SK-N-SH (cell line): ENCODE results near the gene PRUNE1. TPM values are rescaled to one million over a fixed set of nuclear protein-coding genes. Genes with fewer than 3 reads are reported as not detected.
A peak's percentile ranks its signal among the peaks of the same experiment; 100 is the strongest.

Experiments used
- CTCF ChIA-PET: fragments of 300-600, 350-600 bp; formaldehyde crosslinking; extraction: SDS; loops from one replicate; lab custom pipeline; 2021; lab: Yijun Ruan, JAX
- POLR2A ChIA-PET: fragments of 350-600 bp; sonication (Branson Sonifier 250); formaldehyde crosslinking; extraction: SDS; loops from one replicate; lab custom pipeline; 2020; ENCODE audit warnings: antibody characterized with exemption, inconsistent platforms; lab: Yijun Ruan, JAX
- DNase-seq: peaks from one replicate; pipeline ENCODE4 v3.0.0; 2012
- H2AFZ ChIP-seq: fragments of 200-600 bp; sonication (generic); 2 replicates; pipeline ENCODE4 v1.8.1; 2016; ENCODE audit warnings: antibody characterized with exemption, mild to moderate bottlenecking, low read depth
- H3F3A ChIP-seq: fragments of 200-600 bp; sonication (generic); replicated peaks from 2 replicates; pipeline ENCODE3; 2016; ENCODE audit warnings: antibody characterized with exemption, mild to moderate bottlenecking; ENCODE audit not compliant: insufficient read depth
- H3K27ac ChIP-seq, 2 experiments: fragments of 200-500 bp in 1 of 2; fragments of 200-600 bp in 1 of 2; sonication (Bioruptor generic) in 1 of 2; sonication (generic), shearing (Covaris generic) in 1 of 2; 2 replicates each; pipeline versions ENCODE4 v1.5.1 to v1.6.1; 2014 to 2016; ENCODE audit warnings: low read depth in 2 of 2, inconsistent platforms in 1 of 2, low read length in 1 of 2, mild to moderate bottlenecking in 1 of 2, mixed read lengths in 1 of 2
- H3K27me3 ChIP-seq: fragments of 200-600 bp; sonication (generic), shearing (Covaris generic); 2 replicates; pipeline ENCODE4 v1.6.1; 2016; ENCODE audit warnings: mixed run types; ENCODE audit not compliant: insufficient read depth
- H3K36me3 ChIP-seq, 2 experiments: fragments of 200-500 bp in 1 of 2; fragments of 200-600 bp in 1 of 2; sonication (Bioruptor generic) in 1 of 2; sonication (generic) in 1 of 2; replicated peaks in 1 of 2; 2 replicates each; pipeline versions ENCODE3 to v1.5.1; 2014 to 2016; ENCODE audit warnings: low read length in 1 of 2, mild to moderate bottlenecking in 1 of 2; ENCODE audit not compliant: insufficient read depth in 2 of 2, control insufficient read depth in 1 of 2
- H3K4me1 ChIP-seq, 2 experiments: fragments of 200-500 bp in 1 of 2; fragments of 200-600 bp in 1 of 2; sonication (Bioruptor generic) in 1 of 2; sonication (generic), shearing (Covaris generic) in 1 of 2; 2 replicates each; pipeline versions ENCODE4 v1.5.1 to v1.6.1; 2014 to 2016; ENCODE audit warnings: low read depth in 1 of 2, low read length in 1 of 2, mixed run types in 1 of 2; ENCODE audit not compliant: insufficient read depth in 2 of 2, control insufficient read depth in 1 of 2
- H3K4me2 ChIP-seq: fragments of 200-600 bp; sonication (generic), shearing (Covaris generic); 2 replicates; pipeline ENCODE4 v1.6.1; 2017; ENCODE audit warnings: mixed run types
- H3K4me3 ChIP-seq, 2 experiments: fragments of 200-500 bp in 1 of 2; fragments of 200-600 bp in 1 of 2; sonication (Bioruptor generic) in 1 of 2; sonication (generic), shearing (Covaris generic) in 1 of 2; 2 replicates each; pipeline versions ENCODE4 v1.5.1 to v1.8.1; 2014 to 2016; ENCODE audit warnings: low read depth in 2 of 2, inconsistent platforms in 1 of 2, low read length in 1 of 2, mild to moderate bottlenecking in 1 of 2, mixed read lengths in 1 of 2, moderate library complexity in 1 of 2
- H3K79me2 ChIP-seq: fragments of 200-600 bp; sonication (generic); 2 replicates; pipeline ENCODE4 v1.8.1; 2017; ENCODE audit warnings: mild to moderate bottlenecking; ENCODE audit not compliant: insufficient read depth
- H3K9ac ChIP-seq: fragments of 200-600 bp; sonication (generic); 2 replicates; pipeline ENCODE4 v1.6.1; 2017; ENCODE audit warnings: mixed run types
- H3K9me2 ChIP-seq: fragments of 200-600 bp; sonication (generic); 2 replicates; pipeline ENCODE4 v1.6.1; 2017; ENCODE audit warnings: mixed run types
- H3K9me3 ChIP-seq: fragments of 200-600 bp; sonication (generic); 2 replicates; pipeline ENCODE4 v1.6.1; 2017; ENCODE audit warnings: mixed run types, mild to moderate bottlenecking, moderate library complexity
- H4K20me1 ChIP-seq: fragments of 200-600 bp; sonication (generic); 2 replicates; pipeline ENCODE4 v1.6.1; 2017; ENCODE audit warnings: mild to moderate bottlenecking, mixed run types; ENCODE audit not compliant: insufficient read depth
- EP300 ChIP-seq, 2 experiments: IDR thresholded peaks; 2 replicates each; pipeline versions ENCODE4 v1.4.0 to v1.6.1; 2012; ENCODE audit warnings: borderline replicate concordance in 1 of 2, low read depth in 1 of 2, low read length in 1 of 2
- EZH2phosphoT487 ChIP-seq: fragments of 200-600 bp; sonication (generic); IDR thresholded peaks from 2 replicates; pipeline ENCODE4 v1.6.1; 2017; ENCODE audit warnings: low read depth, mixed run types, mild to moderate bottlenecking, antibody characterized with exemption, moderate library complexity, borderline replicate concordance
- FOXJ3 ChIP-seq: sonication (generic); formaldehyde crosslinking; IDR thresholded peaks from 2 replicates; pipeline ENCODE4 v1.5.1; 2020; ENCODE audit warnings: mild to moderate bottlenecking, missing genetic modification reagents
- FOXM1 ChIP-seq: IDR thresholded peaks from 2 replicates; pipeline ENCODE4 v1.4.0; 2012; ENCODE audit warnings: low read depth, mild to moderate bottlenecking
- NFIC ChIP-seq: IDR thresholded peaks from 2 replicates; pipeline ENCODE4 v1.4.0; 2012; ENCODE audit warnings: borderline replicate concordance
- PBX3 ChIP-seq: IDR thresholded peaks from 2 replicates; pipeline ENCODE4; 2012
- RAD21 ChIP-seq: IDR thresholded peaks from 2 replicates; pipeline ENCODE4 v1.6.1; 2012; ENCODE audit warnings: mild to moderate bottlenecking, low read length
- REST ChIP-seq: IDR thresholded peaks from 2 replicates; pipeline ENCODE4 v1.6.1; 2012; ENCODE audit warnings: mild to moderate bottlenecking, low read depth, low read length, moderate library complexity
- SIN3A ChIP-seq: IDR thresholded peaks from 2 replicates; pipeline ENCODE4 v1.6.1; 2012; ENCODE audit warnings: low read depth, mild to moderate bottlenecking, low read length, moderate library complexity, borderline replicate concordance
- TAF1 ChIP-seq: IDR thresholded peaks from 2 replicates; pipeline ENCODE4 v1.6.1; 2012; ENCODE audit warnings: low read depth, mild to moderate bottlenecking, low read length, moderate library complexity, borderline replicate concordance
- USF1 ChIP-seq: IDR thresholded peaks from 2 replicates; pipeline ENCODE4 v1.4.0; 2012; ENCODE audit warnings: low read depth, borderline replicate concordance
- ZBTB33 ChIP-seq: IDR thresholded peaks from 2 replicates; pipeline ENCODE4 v1.4.0; 2012; ENCODE audit warnings: low read depth, borderline replicate concordance
- WGBS: methylation state at CpG from one replicate; pipeline ENCODE4 v1.1.6; 2017; ENCODE audit warnings: low lambda C conversion rate; 5-methylcytosine and 5-hydroxymethylcytosine counted together
- polyA plus RNA-seq, 3 experiments: library from polyadenylated mRNA; depleted of rRNA; stranded (reverse); fragments of >200 nt; gene quantifications; 2 replicates each; pipeline ENCODE4 v1.2.3, GENCODE V29; 2012

PRUNE1 gene
- polyA plus RNA-seq, 1 of the 3 experiments (the other 2 are of a cell fraction): 7.3 TPM

GRCh38 chr1:151059109-151060006, 51.1 kb downstream of the PRUNE1 start, which contains the start of gene CDC42SE1 (continued):
- TF ChIP-seq REST: no peak
- no peak; the same call in 1 of the 2 replicates for TF ChIP-seq RAD21
- TF ChIP-seq EP300 (IDR thresholded peaks at IDR 0.05; ENCODE audit: borderline replicate concordance in 1 of 2, low read depth in 1 of 2, low read length in 1 of 2): no peak; a peak in 1 of 4 replicates
- no peak for TF ChIP-seq FOXJ3
- no peak for TF ChIP-seq SIN3A
- no peak for TF ChIP-seq NFIC
- TF ChIP-seq PBX3: peak; percentile 27; the same call in 1 of the 2 replicates
- TF ChIP-seq EZH2phosphoT487: no peak

GRCh38 chr1:151060007-151060656, 51.9 kb downstream of the PRUNE1 start, which contains the start of gene MLLT11:
MLLT11 (plus strand) TSS chr1:151060397; CDS start chr1:151067225, 6,828 bp downstream.
- Histone ChIP-seq H3K9ac (peak within 1 kb of the TSS; percentile 93), H3K9me3 (no peaks in the 10 kb centered on the region), H3K4me2 (peak within 1 kb of the TSS; percentile 91), H3K79me2 (peaks cover 100% of the 10 kb centered on the region), H2AFZ (peak within 1 kb of the TSS; percentile 83), H3K9me2 (no peaks in the 10 kb centered on the region), H4K20me1 (peaks cover 46% of the 10 kb centered on the region), H3K27ac (peak within 1 kb of the TSS; percentile 99), H3K27me3 (no peaks in the 10 kb centered on the region), H3F3A (peaks cover 27% of the 10 kb centered on the region), H3K4me3 (peak within 1 kb of the TSS; percentile 79 to 81), H3K4me1 (peaks cover 18 to 32% of the 10 kb centered on the region in 2 experiments), H3K36me3 (peaks cover 17 to 24% of the 10 kb centered on the region in 2 experiments)
- WGBS: 1% methylated on average over 15 of the region's 15 CpGs
- ChIA-PET CTCF (interaction anchor here (0.6 to 7.4 kb wide), 12 partner anchors 12 to 493 kb away, joined by 3 to 67 read pairs (median 4); partner anchors contain the start of genes C1orf56, GABPB2 and MINDY1), POLR2A (interaction anchor here (0.6 to 2.9 kb wide), 6 partner anchors 9 to 82 kb away, joined by 3 to 24 read pairs (median 4); partner anchors contain the start of genes C1orf56 and MINDY1)
- peak; percentile 86 for DNase-seq
- TF ChIP-seq SIN3A (peak; percentile 94), USF1 (no peak), ZBTB33 (0 out of 2 replicates have a peak, but pooled peaks have one; percentile 18), FOXM1 (no peak), NFIC (no peak; the same call in 1 of the 2 replicates), PBX3 (peak; percentile 93), TAF1 (peak; percentile 84), REST (no peak)
